MCF 10A (cell line): ENCODE measurements around the gene BOLA2B. TPM values are rescaled to one million over a fixed set of nuclear protein-coding genes. Genes with fewer than 3 reads are reported as not detected.
A peak's percentile ranks its signal among the peaks of the same experiment; 100 is the strongest.
"Not testable (repeated sequence)": the region's sequence is repeated elsewhere in the genome, so short reads cannot be mapped to it uniquely, and the experiment has no call there.

ENCODE experiments used
- BruUV-seq: library from RNA; stranded (reverse); fragments of 400-500 nt; replicated peaks from 2 replicates; lab custom pipeline; 2021; lab: Mats Ljungman, UMichigan
- CTCF ChIA-PET: fragments of 300-600 bp; sonication (Branson Sonifier 250); formaldehyde crosslinking; extraction: SDS; loops from one replicate; lab custom pipeline; 2021; ENCODE audit warnings: antibody characterized with exemption, inconsistent platforms; lab: Yijun Ruan, JAX
- POLR2A ChIA-PET: fragments of 300-600, 350-650 bp; sonication (Branson Sonifier 250); formaldehyde crosslinking; extraction: SDS; loops from one replicate; lab custom pipeline; 2020; ENCODE audit warnings: antibody characterized with exemption, inconsistent platforms; lab: Yijun Ruan, JAX
- DNase-seq: peaks from one replicate; pipeline ENCODE4 v3.0.0-alpha.2; 2018; ENCODE audit not compliant: unreplicated experiment
- H3K27ac Mint-ChIP-seq: one replicate; pipeline ENCODE4 v1.8.0; 2022; ENCODE audit warnings: mild to moderate bottlenecking, low read depth, mixed read lengths; ENCODE audit not compliant: unreplicated experiment
- H3K27me3 Mint-ChIP-seq: one replicate; pipeline ENCODE4 v1.8.0; 2022; ENCODE audit warnings: mixed read lengths; ENCODE audit not compliant: insufficient read depth, unreplicated experiment
- H3K36me3 Mint-ChIP-seq: one replicate; pipeline ENCODE4 v1.8.0; 2022; ENCODE audit warnings: mild to moderate bottlenecking, moderate library complexity, mixed read lengths; ENCODE audit not compliant: insufficient read depth, unreplicated experiment
- H3K4me1 Mint-ChIP-seq: one replicate; pipeline ENCODE4 v1.8.0; 2022; ENCODE audit warnings: mixed read lengths; ENCODE audit not compliant: insufficient read depth, unreplicated experiment
- H3K4me3 Mint-ChIP-seq: one replicate; pipeline ENCODE4 v1.8.0; 2022; ENCODE audit warnings: mild to moderate bottlenecking, moderate library complexity, mixed read lengths; ENCODE audit not compliant: unreplicated experiment
- H3K9me3 Mint-ChIP-seq: one replicate; pipeline ENCODE4 v1.8.0; 2022; ENCODE audit warnings: mixed read lengths; ENCODE audit not compliant: unreplicated experiment
- CTCF ChIP-seq: fragments of 200-600 bp; IDR thresholded peaks from one replicate; pipeline ENCODE4 v1.8.0; 2022; ENCODE audit warnings: antibody characterized with exemption, mild to moderate bottlenecking; ENCODE audit not compliant: unreplicated experiment
- intact Hi-C: fragments of 100-400 bp; cut with micrococcal nuclease; formaldehyde crosslinking; loops from 2 replicates; pipeline ENCODE4 v1.14.1; 2022
- total RNA-seq: library from RNA; stranded (reverse); gene quantifications from 2 replicates; pipeline ENCODE4 v1.2.3, GENCODE V29; 2022

BOLA2B gene
- total RNA-seq, 1 experiment from 2014 or later, result 132 TPM

GRCh38 chr16:30173054-30173453 lies 20.4 kb downstream of the BOLA2B start:
- no peak for DNase-seq
- CTCF ChIA-PET, result interaction anchor here (0.6 kb wide), 1 partner anchor 81 kb away, joined by 3 read pairs; the partner anchor contains the start of gene TBX6
- no TSS peak for BruUV-seq
- Mint-ChIP-seq H3K4me1 (no peaks in the 10 kb centered on the region), H3K9me3 (no peaks in the 10 kb centered on the region), H3K4me3 (no peak overlapping the region), H3K27ac (peak overlapping the region; percentile 35), H3K27me3 (no peaks in the 10 kb centered on the region), H3K36me3 (no peaks in the 10 kb centered on the region)
- TF ChIP-seq CTCF, result no peak
- intact Hi-C loops, result no loop called here
- POLR2A ChIA-PET, result no interaction called here

GRCh38 chr16:30170145-30170544 lies 23.3 kb downstream of the BOLA2B start:
- BruUV-seq, CTCF ChIA-PET, H3K4me3 Mint-ChIP-seq, H3K4me1 Mint-ChIP-seq, POLR2A ChIA-PET, H3K27ac Mint-ChIP-seq, H3K36me3 Mint-ChIP-seq, H3K27me3 Mint-ChIP-seq, intact Hi-C loops, H3K9me3 Mint-ChIP-seq, DNase-seq: not testable (repeated sequence)

GRCh38 chr16:30169416-30169815 lies 24.1 kb downstream of the BOLA2B start:
- DNase-seq, H3K27ac Mint-ChIP-seq, H3K27me3 Mint-ChIP-seq, intact Hi-C loops, H3K4me1 Mint-ChIP-seq, BruUV-seq, POLR2A ChIA-PET, H3K9me3 Mint-ChIP-seq, H3K4me3 Mint-ChIP-seq, H3K36me3 Mint-ChIP-seq, CTCF ChIA-PET: not testable (repeated sequence)

GRCh38 chr16:30168746-30169145 lies 24.7 kb downstream of the BOLA2B start:
- H3K4me1 Mint-ChIP-seq, DNase-seq, intact Hi-C loops, CTCF ChIA-PET, BruUV-seq, H3K4me3 Mint-ChIP-seq, POLR2A ChIA-PET, H3K27ac Mint-ChIP-seq, H3K27me3 Mint-ChIP-seq, H3K9me3 Mint-ChIP-seq, H3K36me3 Mint-ChIP-seq: not testable (repeated sequence)

GRCh38 chr16:30166202-30166902 lies 27.1 kb downstream of the BOLA2B start:
- intact Hi-C loops, result no loop called here
- BruUV-seq, result no TSS peak
- no peak overlapping the region for H3K4me3 Mint-ChIP-seq
- ChIA-PET POLR2A (interaction anchor here (0.7 kb wide), 1 partner anchor 9 kb away, joined by 3 read pairs; no protein-coding TSS in a partner anchor), CTCF (no interaction called here)
- H3K9me3 Mint-ChIP-seq, result no peaks in the 10 kb centered on the region
- no peaks in the 10 kb centered on the region for H3K4me1 Mint-ChIP-seq
- DNase-seq, result no peak
- no peak overlapping the region for H3K27ac Mint-ChIP-seq
- H3K36me3 Mint-ChIP-seq, result no peaks in the 10 kb centered on the region
- no peaks in the 10 kb centered on the region for H3K27me3 Mint-ChIP-seq
- no peak for TF ChIP-seq CTCF
